ENCODE measurements around the gene TNFSF13. TPM values are rescaled to one million over a fixed set of nuclear protein-coding genes. Genes with fewer than 3 reads are reported as not detected.

TNFSF13 gene
- total and polyA plus RNA-seq, 2 of the 8 experiments (the other 6 are each of a cell fraction or from before 2014, with no cell fraction given) = 2.1 to 2.6 TPM

DNA sequence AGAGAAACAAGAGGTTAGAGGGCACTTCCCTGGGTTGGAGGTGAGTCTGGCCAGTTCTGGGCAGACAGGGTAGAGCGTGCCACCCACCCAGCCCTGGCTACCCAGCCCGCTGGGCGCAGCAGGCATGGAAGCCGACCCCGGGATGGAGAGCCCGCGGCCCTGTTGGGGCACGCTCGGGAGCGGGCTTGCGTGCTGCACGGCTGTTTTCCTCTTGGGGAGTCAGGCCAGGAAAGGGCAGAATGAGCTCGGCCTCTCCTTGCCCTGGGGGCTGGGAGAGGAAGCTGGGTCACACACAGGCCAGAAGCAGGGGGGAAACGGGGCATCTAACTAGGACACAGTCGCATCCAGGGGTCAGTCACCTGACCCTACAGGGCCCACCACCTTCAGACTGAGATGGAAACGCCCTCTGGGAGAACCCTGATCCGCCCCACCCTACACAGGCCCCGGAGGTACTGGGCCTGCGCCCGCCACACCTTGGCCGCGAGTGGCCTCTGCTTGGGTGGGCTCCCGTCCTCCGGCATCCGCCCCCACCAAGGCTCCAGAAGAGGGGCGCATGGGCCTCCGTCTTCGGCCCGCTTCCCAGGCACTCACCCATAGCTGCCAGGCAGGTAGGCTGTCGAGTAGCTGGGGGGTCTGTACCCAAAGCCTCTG, 30.1 kb downstream of the TNFSF13 start:
- no peak for FAIRE-seq
- POLR2A ChIA-PET (ENCODE audit: partially characterized antibody) = interaction anchor here (0.7 to 28.5 kb wide), 34 partner anchors 10 to 618 kb away, joined by 3 to 1144 read pairs (median 5); partner anchors contain the start of genes ATP1B2, CD68, DNAH2 and EFNB3
- Histone ChIP-seq H2AFZ (ENCODE audit: low read length) (no peak overlapping the region), H2BK120ac (replicated peaks; ENCODE audit: low read depth, low read length) (no peak overlapping the region), H3K27ac (ENCODE audit: low read depth, low read length) (no peak overlapping the region), H2BK5ac (ENCODE audit: low read depth, low read length) (no peak overlapping the region), H3K14ac (ENCODE audit: insufficient read length) (no peak overlapping the region), H3K4me3 (ENCODE audit: extremely low read depth in 1 of 4, insufficient read depth in 2 of 4, low read depth in 3 of 4, low read length in 4 of 4) (peak overlapping the region; percentile 59 to 73 (median 69)), H3K79me1 (ENCODE audit: low read depth, low read length) (no peaks in the 10 kb centered on the region; the same call in none of the 2 replicates), H2AK5ac (ENCODE audit: low read depth, low read length) (no peak overlapping the region; the same call in 1 of the 2 replicates), H4K8ac (ENCODE audit: extremely low read depth, insufficient read depth, low read length) (peak overlapping the region; percentile 54; the same call in 1 of the 2 replicates), H3K9ac (replicated peaks in 1 of 4; ENCODE audit: extremely low read depth in 1 of 4, low read depth in 3 of 4, low read length in 3 of 4) (peak overlapping the region in 3 of 4 experiments; percentile 34 to 40 (median 40); a peak in 4 of 7 replicates), H4K91ac (replicated peaks; ENCODE audit: insufficient read length, low read length) (no peak overlapping the region), H3K23me2 (ENCODE audit: low read depth, low read length) (peaks cover 18% of the 10 kb centered on the region; the same call in 1 of the 2 replicates), H3K56ac (replicated peaks; ENCODE audit: insufficient read length, low read depth, low read length) (no peak overlapping the region), H3K18ac (ENCODE audit: extremely low read depth, low read length) (peak overlapping the region; percentile 60), H3K79me2 (ENCODE audit: control insufficient read depth in 1 of 2, insufficient read depth in 2 of 2, low read length in 2 of 2) (no peaks in the 10 kb centered on the region), H3K4me1 (replicated peaks in 1 of 4; ENCODE audit: control insufficient read depth in 3 of 4, insufficient read depth in 4 of 4, low read length in 3 of 4) (peaks cover 6 to 25% (median 18%) of the 10 kb centered on the region in 4 experiments), H4K5ac (ENCODE audit: insufficient read length, low read depth, low read length) (peak overlapping the region; percentile 18), H4K20me1 (replicated peaks in 1 of 2; ENCODE audit: control insufficient read depth in 1 of 2, insufficient read depth in 2 of 2, low read length in 2 of 2) (peaks cover 0 to 2% of the 10 kb centered on the region in 2 experiments), H3K23ac (ENCODE audit: insufficient read length) (no peak overlapping the region), H3K36me3 (ENCODE audit: control insufficient read depth in 2 of 4, insufficient read depth in 4 of 4, low read length in 3 of 4) (peaks cover 9 to 33% (median 18%) of the 10 kb centered on the region in 4 experiments; a peak in 7 of 8 replicates), H2BK20ac (ENCODE audit: low read length) (no peak overlapping the region), H3K4me2 (ENCODE audit: insufficient read depth in 1 of 2, low read depth in 2 of 2, low read length in 2 of 2) (peak overlapping the region; percentile 71 to 85), H2BK15ac (ENCODE audit: low read length) (no peak overlapping the region; the same call in 1 of the 2 replicates), H2BK12ac (ENCODE audit: low read depth, low read length) (no peak overlapping the region), H3K27me3 (replicated peaks in 1 of 4; ENCODE audit: control insufficient read depth in 3 of 4, extremely low read depth in 1 of 4, insufficient read depth in 3 of 4, low read length in 3 of 4) (no peaks in the 10 kb centered on the region), H3K4ac (replicated peaks; ENCODE audit: insufficient read length, low read depth, low read length) (no peak overlapping the region), H3K9me3 (ENCODE audit: insufficient read depth in 2 of 2, low read depth in 1 of 2, low read length in 1 of 2) (no peaks in the 10 kb centered on the region)
- 59% methylated on average over 24 of the region's 30 CpGs; no CpG with 5 or more reads in 1 of the 2 experiments for WGBS, 2 experiments (ENCODE audit: extremely low coverage in 1 of 2, insufficient coverage in 1 of 2, insufficient read length in 1 of 2, insufficient replicate concordance in 2 of 2, low coverage in 1 of 2, low lambda C conversion rate in 2 of 2, missing lambda C conversion rate in 1 of 2)
- CTCF ChIA-PET (ENCODE audit: partially characterized antibody) = interaction anchor here (0.6 to 2.8 kb wide), 36 partner anchors 8 to 252 kb away, joined by 3 to 24 read pairs (median 4); partner anchors contain the start of genes ACAP1, CD68, FXR2 and PLSCR3
- no peak for DNase-seq (ENCODE audit: low read depth in 1 of 2, low spot score in 2 of 2)
- TF ChIP-seq SAP30 (IDR thresholded peaks at IDR 0.05; ENCODE audit: insufficient read depth, insufficient replicate concordance, low read length) (no peak), POU5F1 (IDR thresholded peaks at IDR 0.05; ENCODE audit: low read depth, low read length) (no peak), POLR2AphosphoS5 (IDR thresholded peaks at IDR 0.05; ENCODE audit: low read depth, low read length) (0 out of 2 replicates have a peak, but pooled peaks have one; percentile 8), EZH2 (IDR thresholded peaks at IDR 0.05; ENCODE audit: low read depth, low read length, severe bottlenecking) (no peak), RBBP5 (IDR thresholded peaks at IDR 0.05; ENCODE audit: borderline replicate concordance, low read depth, low read length) (no peak), HDAC2 (IDR thresholded peaks at IDR 0.05; ENCODE audit: borderline replicate concordance in 1 of 2, low read depth in 2 of 2, low read length in 2 of 2) (no peak), CBX8 (IDR thresholded peaks at IDR 0.05; ENCODE audit: borderline replicate concordance, low read depth, low read length) (no peak), BACH1 (IDR thresholded peaks at IDR 0.05; ENCODE audit: low read length) (no peak), RAD21 (IDR thresholded peaks at IDR 0.05 in 1 of 2, conservative IDR thresholded peaks at IDR 0.05 in 1 of 2; ENCODE audit: low read depth in 2 of 2, low read length in 2 of 2) (no peak)
- TF ChIP-seq, protein P1, sequence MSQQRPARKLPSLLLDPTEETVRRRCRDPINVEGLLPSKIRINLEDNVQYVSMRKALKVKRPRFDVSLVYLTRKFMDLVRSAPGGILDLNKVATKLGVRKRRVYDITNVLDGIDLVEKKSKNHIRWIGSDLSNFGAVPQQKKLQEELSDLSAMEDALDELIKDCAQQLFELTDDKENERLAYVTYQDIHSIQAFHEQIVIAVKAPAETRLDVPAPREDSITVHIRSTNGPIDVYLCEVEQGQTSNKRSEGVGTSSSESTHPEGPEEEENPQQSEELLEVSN (IDR thresholded peaks at IDR 0.05) = no peak

Measured in H1 (cell line).